ENCODE results near the gene DNAJC25.
A peak's percentile ranks its signal among the peaks of the same experiment; 100 is the strongest.

The DNAJC25 gene

DNA sequence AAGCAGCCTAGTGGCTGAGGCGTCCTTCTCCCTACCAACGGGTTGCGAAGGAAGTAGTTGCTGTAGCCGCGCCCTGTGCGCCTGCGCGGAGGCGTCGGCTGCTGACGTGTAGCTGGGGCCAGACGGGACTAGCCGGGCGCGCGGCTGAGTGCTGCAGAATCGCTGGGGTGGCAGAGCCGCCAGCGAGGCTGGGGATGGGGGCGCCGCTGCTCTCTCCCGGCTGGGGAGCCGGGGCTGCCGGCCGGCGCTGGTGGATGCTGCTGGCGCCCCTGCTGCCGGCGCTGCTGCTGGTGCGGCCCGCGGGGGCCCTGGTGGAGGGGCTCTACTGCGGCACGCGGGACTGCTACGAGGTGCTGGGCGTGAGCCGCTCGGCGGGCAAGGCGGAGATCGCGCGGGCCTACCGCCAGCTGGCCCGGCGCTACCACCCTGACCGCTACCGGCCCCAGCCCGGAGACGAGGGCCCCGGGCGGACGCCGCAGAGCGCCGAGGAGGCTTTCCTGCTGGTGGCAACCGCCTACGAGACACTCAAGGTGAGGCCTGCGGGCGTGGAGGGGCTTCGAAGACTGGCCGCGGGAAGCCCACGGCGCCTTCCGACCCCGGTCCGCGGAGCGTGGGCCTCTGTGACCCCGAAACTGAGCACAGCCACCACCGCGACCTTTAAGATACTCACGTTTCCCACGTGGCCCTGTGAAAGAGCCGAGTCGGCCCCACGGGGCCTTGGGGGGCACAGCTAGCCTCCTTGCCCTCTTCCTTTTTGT is at the start of gene DNAJC25:
TSS of gene DNAJC25 (plus strand) at position 121 of the 758 bp plus-strand sequence. CDS start at position 195, 74 bp downstream.
- Histone ChIP-seq H3K9ac (ENCODE audit: low read depth, low read length) (peak within 1 kb of the TSS; percentile 83), H3K4me1 (ENCODE audit: insufficient read depth, low read length) (peaks cover 14% of the 10 kb centered on the region), H3K36me3 (ENCODE audit: insufficient read depth, low read length) (no peaks in the 10 kb centered on the region), H3K9me3 (ENCODE audit: control insufficient read depth, insufficient read depth, low read length) (no peaks in the 10 kb centered on the region)

DNA sequence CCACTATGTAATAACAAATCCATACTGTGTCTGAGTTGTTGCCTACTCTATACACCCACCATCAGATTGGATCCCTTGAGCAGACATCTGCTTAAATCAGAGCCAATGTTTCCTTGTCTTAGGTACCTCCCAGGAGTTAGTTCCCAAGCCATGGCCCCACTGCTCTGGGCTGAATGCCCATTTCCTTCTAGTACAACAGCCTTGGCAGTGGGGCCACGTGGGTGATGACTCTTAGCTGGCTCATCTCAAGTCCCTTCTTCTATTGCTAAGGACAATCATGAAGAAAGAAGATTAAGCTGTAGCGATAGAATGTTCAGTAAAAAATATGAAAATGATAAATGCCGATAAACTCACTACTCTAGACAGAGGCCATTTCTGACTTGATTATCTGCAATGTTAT is 48.2 kb upstream of the DNAJC25 start:
- peaks cover 22% of the 10 kb centered on the region for H3K36me3 ChIP-seq (ENCODE audit: insufficient read depth, low read length)
- no peak overlapping the region for H3K9ac ChIP-seq (ENCODE audit: low read depth, low read length)
- H3K4me1 ChIP-seq (ENCODE audit: insufficient read depth, low read length) = no peaks in the 10 kb centered on the region
- no peaks in the 10 kb centered on the region for H3K9me3 ChIP-seq (ENCODE audit: control insufficient read depth, insufficient read depth, low read length)

DNA sequence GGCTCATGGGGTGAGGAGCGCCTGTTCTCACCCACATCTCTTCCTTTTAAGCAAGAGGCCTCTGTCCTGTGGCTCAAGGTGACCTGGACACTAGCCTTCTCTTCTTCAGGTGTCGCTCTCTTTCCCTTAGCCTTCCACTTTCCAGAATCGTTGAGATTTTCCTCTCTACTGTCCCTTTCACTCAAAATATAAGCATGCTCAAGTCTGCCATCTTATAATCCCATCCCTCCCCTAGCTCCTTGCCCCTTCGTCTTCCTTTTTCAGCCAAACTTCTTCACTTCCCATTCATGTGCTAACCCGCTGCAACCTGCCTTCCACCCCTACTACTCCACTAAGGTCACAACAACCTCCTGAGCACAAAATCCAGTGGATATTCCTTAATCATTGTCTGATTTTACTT is 44.8 kb upstream of the DNAJC25 start:
- Histone ChIP-seq H3K9ac (ENCODE audit: low read depth, low read length) (no peak overlapping the region), H3K4me1 (ENCODE audit: insufficient read depth, low read length) (no peaks in the 10 kb centered on the region), H3K9me3 (ENCODE audit: control insufficient read depth, insufficient read depth, low read length) (no peaks in the 10 kb centered on the region), H3K36me3 (ENCODE audit: insufficient read depth, low read length) (peaks cover 20% of the 10 kb centered on the region; the same call in 1 of the 2 replicates)

DNA sequence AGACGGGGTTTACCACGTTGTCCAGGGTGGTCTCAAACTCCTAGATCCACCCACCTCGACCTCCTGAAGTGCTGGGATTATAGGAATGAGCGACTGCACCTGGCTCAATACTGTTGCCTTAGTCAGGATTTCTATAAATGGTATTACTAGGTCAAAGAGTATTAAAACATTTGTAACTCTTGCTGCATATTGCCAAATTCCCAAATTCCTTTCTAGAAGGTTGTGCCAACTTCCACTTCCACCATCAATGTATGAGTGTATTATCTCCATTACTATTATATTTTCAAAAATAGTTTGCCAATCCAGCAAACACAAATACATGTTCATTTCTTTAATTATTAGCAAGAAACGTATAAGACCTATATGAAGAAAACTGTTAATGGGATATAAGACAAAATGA is 42.3 kb upstream of the DNAJC25 start:
- Histone ChIP-seq H3K9me3 (ENCODE audit: control insufficient read depth, insufficient read depth, low read length) (no peaks in the 10 kb centered on the region), H3K4me1 (ENCODE audit: insufficient read depth, low read length) (no peaks in the 10 kb centered on the region), H3K36me3 (ENCODE audit: insufficient read depth, low read length) (peaks cover 13% of the 10 kb centered on the region), H3K9ac (ENCODE audit: low read depth, low read length) (no peak overlapping the region)

DNA sequence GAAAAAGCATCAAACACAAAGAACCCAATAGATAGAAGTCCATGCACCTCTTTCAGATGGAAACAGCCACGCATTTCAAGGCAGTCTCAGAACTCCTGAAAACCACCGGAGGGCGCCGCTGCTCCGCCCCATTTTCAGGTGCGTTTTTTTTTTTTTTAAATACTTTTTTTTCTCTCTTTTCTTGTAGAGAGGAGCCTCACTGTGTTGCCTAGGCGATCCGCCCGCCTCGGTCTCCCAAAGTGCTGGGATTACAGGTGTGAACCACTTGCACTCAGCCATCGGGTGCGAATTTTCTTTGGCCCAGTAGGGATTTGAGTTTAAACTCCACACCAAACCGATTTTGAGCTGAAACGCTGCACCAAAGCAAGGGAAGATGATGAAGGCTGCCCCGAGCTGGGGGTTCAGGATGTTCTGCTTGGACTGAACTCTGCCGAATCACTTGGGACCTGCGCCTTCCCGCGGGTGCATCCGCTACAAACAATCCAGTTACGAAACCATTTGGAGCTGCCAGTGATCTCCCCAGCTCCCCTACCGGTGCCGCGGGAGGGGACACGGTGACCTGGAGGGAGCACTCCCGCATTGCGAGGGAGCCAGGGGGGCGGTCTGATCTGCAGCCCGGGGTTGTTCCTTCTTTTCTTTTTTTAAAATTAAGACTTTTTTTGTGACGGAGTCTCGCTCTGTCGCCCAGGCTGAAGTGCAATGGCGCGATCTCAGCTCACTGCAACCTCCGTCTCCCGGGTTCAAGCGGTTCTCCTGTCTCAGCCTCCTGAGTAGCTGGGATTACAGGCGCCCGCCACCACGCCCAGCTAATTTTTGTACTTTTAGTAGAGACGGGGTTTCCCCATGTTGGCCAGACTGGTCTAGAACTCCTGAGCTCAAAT is 33.0 kb upstream of the DNAJC25 start:
- peak overlapping the region; percentile 83 for H3K9ac ChIP-seq (ENCODE audit: low read depth, low read length)
- peaks cover 11% of the 10 kb centered on the region; the same call in 1 of the 2 replicates for H3K36me3 ChIP-seq (ENCODE audit: insufficient read depth, low read length)
- H3K4me1 ChIP-seq (ENCODE audit: insufficient read depth, low read length) = no peaks in the 10 kb centered on the region
- H3K9me3 ChIP-seq (ENCODE audit: control insufficient read depth, insufficient read depth, low read length) = no peaks in the 10 kb centered on the region

DNA sequence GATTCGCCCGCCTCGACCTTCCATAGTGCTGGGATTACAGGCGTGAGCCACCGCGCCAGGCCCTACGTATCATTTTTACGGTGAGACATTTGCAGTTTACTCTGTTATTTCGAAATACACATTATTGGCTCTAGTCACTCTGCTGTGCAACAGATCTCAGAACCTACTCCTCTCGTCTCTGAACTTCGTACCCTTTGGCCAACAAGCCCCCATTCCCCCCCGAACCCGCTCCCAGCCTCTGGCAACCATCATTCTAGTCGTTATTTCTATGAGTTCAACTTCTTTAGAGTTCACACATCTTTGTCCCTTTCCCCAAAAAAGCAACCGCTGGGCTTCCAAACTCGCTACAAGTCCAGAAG is 32.4 kb upstream of the DNAJC25 start:
- peak overlapping the region; percentile 83 for H3K9ac ChIP-seq (ENCODE audit: low read depth, low read length)
- H3K36me3 ChIP-seq (ENCODE audit: insufficient read depth, low read length) = peaks cover 9% of the 10 kb centered on the region; the same call in 1 of the 2 replicates
- H3K9me3 ChIP-seq (ENCODE audit: control insufficient read depth, insufficient read depth, low read length) = no peaks in the 10 kb centered on the region
- H3K4me1 ChIP-seq (ENCODE audit: insufficient read depth, low read length) = no peaks in the 10 kb centered on the region

DNA sequence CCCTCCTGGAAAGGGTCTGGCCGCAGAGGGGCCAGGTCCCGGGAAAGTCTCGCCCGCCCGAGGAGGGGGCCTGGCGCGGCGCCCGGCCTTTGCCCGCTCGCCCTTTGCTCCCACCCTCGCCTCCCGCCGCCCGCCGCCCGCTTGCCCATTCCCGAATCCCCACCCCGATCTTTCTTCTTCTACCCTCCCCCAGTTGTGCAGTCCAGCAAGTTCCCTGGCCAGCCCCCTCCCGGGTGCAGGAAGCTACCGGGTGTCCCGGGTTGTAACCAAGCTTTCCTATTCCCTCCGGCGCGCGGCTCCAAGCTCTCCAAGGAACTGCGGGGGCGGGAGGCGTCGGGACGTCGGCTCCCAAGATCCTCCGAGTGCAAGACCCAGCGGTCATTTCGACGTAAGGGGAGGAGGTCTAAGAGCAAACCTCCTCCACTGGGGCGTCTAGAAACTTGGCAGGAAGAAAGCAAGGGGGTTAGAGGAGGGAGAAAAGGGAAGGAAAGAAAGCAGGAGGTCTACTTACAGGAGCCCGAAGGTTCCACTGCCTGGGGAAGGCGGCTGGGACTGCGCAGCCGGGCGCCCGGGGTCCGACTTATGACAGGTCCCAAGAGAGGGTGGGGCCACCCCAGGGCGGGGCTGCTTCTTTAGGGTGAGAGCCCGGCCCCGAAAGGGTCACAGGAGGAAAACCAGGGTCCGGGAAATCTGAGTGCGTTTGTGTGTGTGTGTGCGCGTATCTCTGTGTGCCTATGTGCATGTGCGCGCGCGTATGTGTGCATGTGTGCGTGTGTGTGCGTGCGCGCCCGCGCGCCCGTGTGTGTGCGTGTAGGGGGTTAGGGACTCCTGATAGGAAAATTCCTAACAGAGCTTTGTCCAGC is 31.8 kb upstream of the DNAJC25 start, which contains the start of gene PTGR1:
TSS of gene PTGR1 (minus strand) at position 556 of the 863 bp plus-strand sequence. CDS start 2,225 bp downstream, outside the sequence.
- H3K9me3 ChIP-seq (ENCODE audit: control insufficient read depth, insufficient read depth, low read length) = no peaks in the 10 kb centered on the region
- H3K9ac ChIP-seq (ENCODE audit: low read depth, low read length) = peak within 1 kb of the TSS; percentile 83
- peaks cover 5% of the 10 kb centered on the region; the same call in 1 of the 2 replicates for H3K36me3 ChIP-seq (ENCODE audit: insufficient read depth, low read length)
- H3K4me1 ChIP-seq (ENCODE audit: insufficient read depth, low read length) = no peaks in the 10 kb centered on the region

DNA sequence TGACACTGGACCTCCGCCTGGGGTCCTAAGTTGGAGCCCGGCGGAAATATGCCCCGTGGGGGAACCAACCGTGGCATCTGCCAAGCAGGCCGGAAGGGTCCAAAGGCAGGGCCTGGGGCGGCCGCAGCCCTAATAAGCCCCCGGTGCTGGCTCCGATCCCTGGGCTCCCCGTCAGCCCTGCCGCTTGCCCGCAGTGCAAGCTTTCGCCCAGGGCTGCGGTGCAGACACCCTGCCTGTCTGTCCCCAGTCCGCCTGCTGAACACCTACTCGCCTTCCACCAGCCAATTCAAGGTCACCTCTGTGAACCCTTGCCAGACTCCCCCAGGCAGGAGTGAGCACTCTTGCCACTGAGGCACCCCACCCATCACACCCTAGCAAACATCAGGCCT is 31.2 kb upstream of the DNAJC25 start:
- 0 out of 2 replicates have a peak, but pooled peaks cover 4% of the 10 kb centered on the region for H3K36me3 ChIP-seq (ENCODE audit: insufficient read depth, low read length)
- H3K4me1 ChIP-seq (ENCODE audit: insufficient read depth, low read length) = no peaks in the 10 kb centered on the region
- H3K9ac ChIP-seq (ENCODE audit: low read depth, low read length) = peak overlapping the region; percentile 83
- no peaks in the 10 kb centered on the region for H3K9me3 ChIP-seq (ENCODE audit: control insufficient read depth, insufficient read depth, low read length)

DNA sequence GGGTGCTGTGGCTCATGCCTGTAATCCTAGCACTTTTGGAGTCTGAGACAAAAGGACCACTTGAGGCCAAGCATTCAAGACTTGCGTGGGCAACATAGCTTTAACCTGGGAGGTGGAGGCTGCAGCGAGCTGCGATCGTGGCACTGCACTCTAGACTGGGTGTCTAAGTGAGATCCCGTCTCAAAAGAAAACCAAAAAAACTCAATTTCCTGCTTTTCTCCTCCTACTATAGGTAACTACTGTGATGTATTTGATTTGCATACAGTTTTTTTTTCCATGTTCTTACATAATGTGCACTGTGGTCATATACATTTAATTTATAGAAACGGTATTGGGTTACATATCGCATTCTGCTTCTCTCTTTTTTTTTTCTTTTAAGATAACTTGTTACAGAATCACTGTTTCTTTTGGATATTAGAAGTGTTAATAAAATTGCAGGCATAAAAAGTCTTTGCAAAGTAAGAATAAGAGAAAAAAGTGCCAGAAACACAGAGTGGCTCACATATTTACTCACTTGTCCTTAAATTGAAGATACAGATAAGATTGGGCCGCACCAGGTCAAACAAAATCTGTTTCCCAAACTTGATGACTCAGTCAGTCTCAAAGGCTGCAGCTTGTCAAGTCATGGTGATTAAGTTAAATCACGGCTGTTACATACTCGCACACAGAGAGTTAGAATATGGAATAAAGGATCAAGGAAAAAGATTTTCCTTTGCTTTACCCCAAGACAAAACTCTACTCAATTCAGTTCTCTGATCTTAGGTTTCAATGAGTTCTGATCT is 29.7 kb upstream of the DNAJC25 start:
- Histone ChIP-seq H3K9me3 (ENCODE audit: control insufficient read depth, insufficient read depth, low read length) (no peaks in the 10 kb centered on the region), H3K36me3 (ENCODE audit: insufficient read depth, low read length) (0 out of 2 replicates have a peak, but pooled peaks cover 4% of the 10 kb centered on the region), H3K4me1 (ENCODE audit: insufficient read depth, low read length) (no peaks in the 10 kb centered on the region), H3K9ac (ENCODE audit: low read depth, low read length) (no peak overlapping the region)

DNA sequence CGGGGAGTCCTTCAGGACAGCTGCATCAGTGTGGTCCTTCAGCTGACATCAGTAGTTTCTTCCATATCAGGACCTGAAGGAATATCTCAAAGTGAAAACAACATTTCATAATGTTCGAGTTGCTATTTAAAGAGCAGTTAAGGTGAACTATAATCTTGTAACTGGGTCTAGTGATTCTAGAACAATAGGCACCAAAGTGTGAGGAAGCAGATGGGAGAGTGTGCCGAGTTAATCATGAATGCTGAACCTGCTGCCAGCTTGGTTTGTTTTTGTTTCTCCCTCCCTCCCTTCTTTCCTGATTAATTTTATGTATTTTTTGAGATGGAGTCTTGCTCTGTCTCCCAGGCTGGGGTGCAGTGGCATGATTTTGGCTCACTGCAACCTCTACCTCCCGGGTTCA is 28.1 kb upstream of the DNAJC25 start:
- Histone ChIP-seq H3K9me3 (ENCODE audit: control insufficient read depth, insufficient read depth, low read length) (no peaks in the 10 kb centered on the region), H3K36me3 (ENCODE audit: insufficient read depth, low read length) (no peaks in the 10 kb centered on the region), H3K9ac (ENCODE audit: low read depth, low read length) (no peak overlapping the region), H3K4me1 (ENCODE audit: insufficient read depth, low read length) (no peaks in the 10 kb centered on the region)

DNA sequence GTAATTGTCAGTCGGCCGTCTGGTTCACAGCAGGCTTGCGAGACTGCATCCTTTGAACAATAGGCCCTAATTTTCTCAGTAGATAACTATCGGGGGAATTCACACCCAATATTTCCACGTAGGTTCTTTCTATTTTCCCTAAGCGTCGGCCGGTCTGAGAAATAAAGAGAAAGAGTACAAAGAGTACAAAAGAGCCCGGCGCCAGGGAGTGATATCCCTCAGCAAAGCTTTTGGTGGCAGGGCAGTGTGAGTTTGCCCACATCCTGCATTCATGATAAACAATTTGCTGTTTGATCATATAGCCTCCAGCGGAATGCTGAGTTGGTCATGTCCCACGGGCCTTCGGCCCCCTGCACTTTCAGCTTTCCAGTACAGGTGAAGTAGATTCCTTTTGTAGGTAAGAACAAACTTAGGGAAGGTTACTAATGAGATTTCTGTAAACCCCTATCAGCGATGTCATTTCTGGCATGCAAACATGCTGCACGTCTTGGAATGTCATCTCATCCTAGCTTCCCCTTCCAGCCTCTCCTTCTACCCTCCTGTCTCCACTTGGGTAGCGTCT is 27.0 kb upstream of the DNAJC25 start:
- no peaks in the 10 kb centered on the region for H3K36me3 ChIP-seq (ENCODE audit: insufficient read depth, low read length)
- no peak overlapping the region for H3K9ac ChIP-seq (ENCODE audit: low read depth, low read length)
- H3K4me1 ChIP-seq (ENCODE audit: insufficient read depth, low read length) = no peaks in the 10 kb centered on the region
- H3K9me3 ChIP-seq (ENCODE audit: control insufficient read depth, insufficient read depth, low read length) = no peaks in the 10 kb centered on the region

DNA sequence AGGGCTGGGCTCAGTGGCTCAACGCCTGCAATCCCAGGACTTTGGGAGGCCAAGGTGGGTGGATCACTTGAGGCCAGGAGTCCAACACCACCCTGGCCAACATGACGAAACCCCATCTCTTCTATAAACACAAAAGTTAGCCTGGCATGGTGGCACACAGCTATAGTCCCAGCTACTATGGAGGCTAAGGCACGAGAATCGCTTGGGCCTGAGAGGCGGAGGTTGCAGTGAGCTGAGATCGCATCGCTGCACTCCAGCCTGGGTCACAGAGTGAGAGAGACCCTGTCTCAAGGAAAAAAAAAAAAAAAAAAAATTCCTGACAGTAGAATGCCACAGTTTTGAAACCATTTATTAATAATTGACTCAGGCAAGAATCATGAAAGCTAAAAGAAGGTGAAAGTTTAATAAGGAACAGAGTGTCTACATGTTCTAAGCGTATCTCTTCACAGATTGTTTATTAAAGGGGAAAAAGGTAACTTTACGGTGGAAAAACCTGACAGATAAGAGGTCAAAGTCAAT is 26.0 kb upstream of the DNAJC25 start:
- Histone ChIP-seq H3K4me1 (ENCODE audit: insufficient read depth, low read length) (no peaks in the 10 kb centered on the region), H3K36me3 (ENCODE audit: insufficient read depth, low read length) (no peaks in the 10 kb centered on the region), H3K9ac (ENCODE audit: low read depth, low read length) (no peak overlapping the region), H3K9me3 (ENCODE audit: control insufficient read depth, insufficient read depth, low read length) (no peaks in the 10 kb centered on the region)

DNA sequence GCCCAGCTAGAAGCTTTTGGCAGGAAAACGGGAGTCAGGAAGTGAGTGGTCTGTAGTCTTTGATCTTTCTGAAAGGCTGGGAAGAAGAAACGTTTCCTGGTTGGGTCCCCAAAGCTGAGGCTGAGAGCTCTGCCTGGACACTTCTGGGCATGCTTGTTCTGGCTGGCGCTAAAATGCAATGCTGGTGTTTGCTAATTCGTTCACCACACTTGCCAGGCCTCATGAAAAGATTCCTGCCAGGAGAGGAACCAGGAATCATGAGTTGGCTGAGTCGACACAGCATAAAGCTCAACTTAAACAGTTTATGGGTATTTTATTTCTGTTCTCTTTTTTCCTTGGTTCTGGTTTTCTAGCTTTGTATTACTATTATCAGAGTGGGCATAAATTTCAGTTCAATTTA is 21.0 kb upstream of the DNAJC25 start:
- H3K4me1 ChIP-seq (ENCODE audit: insufficient read depth, low read length) = no peaks in the 10 kb centered on the region
- H3K36me3 ChIP-seq (ENCODE audit: insufficient read depth, low read length) = no peaks in the 10 kb centered on the region
- H3K9me3 ChIP-seq (ENCODE audit: control insufficient read depth, insufficient read depth, low read length) = no peaks in the 10 kb centered on the region
- no peak overlapping the region for H3K9ac ChIP-seq (ENCODE audit: low read depth, low read length)

All from ES-I3 (cell line).